ENCODE data around the gene CATSPERD.

The CATSPERD gene

GRCh38 chr19:5803441-5803751 is 83.0 kb downstream of the CATSPERD start:
- H3K27ac ChIP-seq = no peak overlapping the region
- peak overlapping the region; percentile 71 for H3K4me2 ChIP-seq (ENCODE audit: low read length)
- no peak overlapping the region for H3K9ac ChIP-seq
- H3K36me3 ChIP-seq (ENCODE audit: control insufficient read depth, insufficient read depth, low read length) = no peaks in the 10 kb centered on the region
- no peak for TF ChIP-seq CTCF (IDR thresholded peaks at IDR 0.05)
- H2AFZ ChIP-seq = peak overlapping the region; percentile 81
- peak overlapping the region; percentile 29 for H3K4me3 ChIP-seq (ENCODE audit: low read depth, low read length)
- H3K79me2 ChIP-seq = no peaks in the 10 kb centered on the region
- no peaks in the 10 kb centered on the region for H3K27me3 ChIP-seq (ENCODE audit: control insufficient read depth, insufficient read depth, low read length)
- peaks cover 2% of the 10 kb centered on the region for H3K4me1 ChIP-seq
- no peaks in the 10 kb centered on the region for H3K9me3 ChIP-seq (ENCODE audit: control insufficient read depth, low read length)

GRCh38 chr19:5803752-5804515 is 83.5 kb downstream of the CATSPERD start:
- no peaks in the 10 kb centered on the region for H3K27me3 ChIP-seq (ENCODE audit: control insufficient read depth, insufficient read depth, low read length)
- H3K9ac ChIP-seq = no peak overlapping the region
- H3K4me1 ChIP-seq = peaks cover 2% of the 10 kb centered on the region
- no peaks in the 10 kb centered on the region for H3K9me3 ChIP-seq (ENCODE audit: control insufficient read depth, low read length)
- peak; percentile 85 for TF ChIP-seq CTCF (IDR thresholded peaks at IDR 0.05)
- H2AFZ ChIP-seq = peak overlapping the region; percentile 81
- no peaks in the 10 kb centered on the region for H3K36me3 ChIP-seq (ENCODE audit: control insufficient read depth, insufficient read depth, low read length)
- H3K4me3 ChIP-seq (ENCODE audit: low read depth, low read length) = peak overlapping the region; percentile 29
- H3K4me2 ChIP-seq (ENCODE audit: low read length) = peak overlapping the region; percentile 71
- no peaks in the 10 kb centered on the region for H3K79me2 ChIP-seq
- H3K27ac ChIP-seq = no peak overlapping the region

GRCh38 chr19:5804516-5805461 is 84.4 kb downstream of the CATSPERD start, which contains the start of gene NRTN:
Gene NRTN, plus strand, starts transcription at chr19:5805067. Its CDS starts 19,099 bp downstream, at chr19:5824166.
- H3K4me1 ChIP-seq = peaks cover 2% of the 10 kb centered on the region
- peak within 1 kb of the TSS; percentile 71 for H3K4me2 ChIP-seq (ENCODE audit: low read length)
- H2AFZ ChIP-seq = peak within 1 kb of the TSS; percentile 81
- no peak for TF ChIP-seq CTCF (IDR thresholded peaks at IDR 0.05)
- H3K9ac ChIP-seq = no peak within 1 kb of the TSS
- peak within 1 kb of the TSS; percentile 43 for H3K4me3 ChIP-seq (ENCODE audit: low read depth, low read length)
- H3K27ac ChIP-seq = no peak within 1 kb of the TSS
- no peaks in the 10 kb centered on the region for H3K36me3 ChIP-seq (ENCODE audit: control insufficient read depth, insufficient read depth, low read length)
- H3K79me2 ChIP-seq = no peaks in the 10 kb centered on the region
- no peaks in the 10 kb centered on the region for H3K9me3 ChIP-seq (ENCODE audit: control insufficient read depth, low read length)
- H3K27me3 ChIP-seq (ENCODE audit: control insufficient read depth, insufficient read depth, low read length) = no peaks in the 10 kb centered on the region

GRCh38 chr19:5805462-5806132 is 85.2 kb downstream of the CATSPERD start:
- no peak overlapping the region for H3K9ac ChIP-seq
- H3K36me3 ChIP-seq (ENCODE audit: control insufficient read depth, insufficient read depth, low read length) = no peaks in the 10 kb centered on the region
- H3K9me3 ChIP-seq (ENCODE audit: control insufficient read depth, low read length) = no peaks in the 10 kb centered on the region
- H3K4me1 ChIP-seq = peaks cover 2% of the 10 kb centered on the region
- no peaks in the 10 kb centered on the region for H3K79me2 ChIP-seq
- H3K27me3 ChIP-seq (ENCODE audit: control insufficient read depth, insufficient read depth, low read length) = no peaks in the 10 kb centered on the region
- H3K4me2 ChIP-seq (ENCODE audit: low read length) = peak overlapping the region; percentile 60
- H2AFZ ChIP-seq = peak overlapping the region; percentile 79
- peak overlapping the region; percentile 43 for H3K4me3 ChIP-seq (ENCODE audit: low read depth, low read length)
- TF ChIP-seq CTCF (IDR thresholded peaks at IDR 0.05) = peak; percentile 75
- H3K27ac ChIP-seq = no peak overlapping the region
